Karpas-422 (cell line): ENCODE measurements around the gene ZG16B. TPM values are rescaled to one million over a fixed set of nuclear protein-coding genes. Genes with fewer than 3 reads are reported as not detected.

ENCODE experiments used
- DNase-seq: peaks from one replicate; pipeline ENCODE4 v3.0.0-alpha.2; 2015
- H2AFZ ChIP-seq: fragments of 200-600 bp; sonication (generic); 2 replicates; pipeline ENCODE4 v1.6.1; 2014; ENCODE audit warnings: antibody characterized with exemption, low read length, mixed read lengths
- H3K27ac ChIP-seq: fragments of 200-600 bp; sonication (generic); 2 replicates; pipeline ENCODE4 v1.5.1; 2014; ENCODE audit warnings: mild to moderate bottlenecking, low read length, moderate library complexity
- H3K27me3 ChIP-seq: fragments of 200-600 bp; sonication (generic); 2 replicates; pipeline ENCODE4 v1.6.1; 2014; ENCODE audit warnings: low read length, mixed read lengths
- H3K36me3 ChIP-seq: fragments of 200-600 bp; sonication (generic); 2 replicates; pipeline ENCODE4 v1.6.1; 2014; ENCODE audit warnings: low read length, mixed read lengths; ENCODE audit not compliant: insufficient read depth
- H3K4me1 ChIP-seq: fragments of 200-600 bp; sonication (generic); 2 replicates; pipeline ENCODE4 v1.6.1; 2014; ENCODE audit warnings: mild to moderate bottlenecking, low read length, mixed read lengths
- H3K4me2 ChIP-seq: fragments of 200-600 bp; sonication (generic); 2 replicates; pipeline ENCODE4 v1.6.1; 2014; ENCODE audit warnings: low read length, low read depth, mild to moderate bottlenecking; ENCODE audit not compliant: poor library complexity, severe bottlenecking
- H3K4me3 ChIP-seq: fragments of 200-600 bp; sonication (generic); 2 replicates; pipeline ENCODE4 v1.5.1; 2014; ENCODE audit warnings: mild to moderate bottlenecking, antibody characterized with exemption, low read length, mixed read lengths
- H3K79me2 ChIP-seq: fragments of 200-600 bp; sonication (generic); 2 replicates; pipeline ENCODE4 v1.6.1; 2014; ENCODE audit warnings: mild to moderate bottlenecking, low read length, mixed read lengths
- H3K9ac ChIP-seq: fragments of 200-600 bp; sonication (generic); 2 replicates; pipeline ENCODE4 v1.6.0; 2014; ENCODE audit warnings: low read length
- H3K9me2 ChIP-seq: fragments of 200-600 bp; sonication (generic), shearing (Covaris generic); replicated peaks from 2 replicates; pipeline ENCODE4 v1.6.0; 2014; ENCODE audit warnings: mild to moderate bottlenecking, low read length, moderate library complexity; ENCODE audit not compliant: insufficient read depth
- H3K9me3 ChIP-seq: fragments of 300-700, 200-600 bp; sonication (generic); 2 replicates; pipeline ENCODE4 v1.6.1; 2014; ENCODE audit warnings: low read length, mixed read lengths
- H4K20me1 ChIP-seq: fragments of 200-600 bp; sonication (generic); 2 replicates; pipeline ENCODE4 v1.6.1; 2014; ENCODE audit warnings: mild to moderate bottlenecking, antibody characterized with exemption, low read length, low read depth; ENCODE audit not compliant: insufficient read depth
- total RNA-seq: library from RNA; depleted of rRNA; stranded (reverse); fragments of >200 nt; shearing (Covaris generic); gene quantifications from 2 replicates; pipeline ENCODE4 v1.2.3, GENCODE V29; 2014; ENCODE audit warnings: low replicate concordance; rRNA removed

The ZG16B gene
- total RNA-seq = not detected in 2 replicates

GRCh38 chr16:2829501-2830354 lies at the start of gene ZG16B:
Gene ZG16B (plus strand): TSS chr16:2830303. CDS start chr16:2830442, 139 bp downstream.
- no peaks in the 10 kb centered on the region for H3K27me3 ChIP-seq
- no peaks in the 10 kb centered on the region for H3K79me2 ChIP-seq
- H2AFZ ChIP-seq = no peak within 1 kb of the TSS

GRCh38 chr16:2782583-2783351 lies 47.3 kb upstream of the ZG16B start:
- no peak overlapping the region for H3K9ac ChIP-seq
- no peaks in the 10 kb centered on the region for H3K9me2 ChIP-seq
- no peaks in the 10 kb centered on the region for H3K36me3 ChIP-seq
- no peaks in the 10 kb centered on the region for H3K27me3 ChIP-seq
- no peak overlapping the region for H3K4me2 ChIP-seq
- no peaks in the 10 kb centered on the region for H3K9me3 ChIP-seq
- no peak overlapping the region for H3K4me3 ChIP-seq
- no peak overlapping the region for H2AFZ ChIP-seq
- H3K27ac ChIP-seq = no peak overlapping the region
- H4K20me1 ChIP-seq = no peaks in the 10 kb centered on the region
- peaks cover 3% of the 10 kb centered on the region; the same call in 1 of the 2 replicates for H3K79me2 ChIP-seq
- DNase-seq = no peak
- peaks cover 8% of the 10 kb centered on the region for H3K4me1 ChIP-seq

More at GRCh38 chr16:2829501-2830354, at the start of gene ZG16B:
- H3K36me3 ChIP-seq = no peaks in the 10 kb centered on the region
- H3K9me2 ChIP-seq = no peaks in the 10 kb centered on the region
- no peak within 1 kb of the TSS for H3K4me3 ChIP-seq
- no peak for DNase-seq
- H3K9me3 ChIP-seq = no peaks in the 10 kb centered on the region
- no peak within 1 kb of the TSS for H3K4me2 ChIP-seq
- no peaks in the 10 kb centered on the region for H4K20me1 ChIP-seq
- H3K27ac ChIP-seq = no peak within 1 kb of the TSS
- H3K9ac ChIP-seq = no peak within 1 kb of the TSS
- H3K4me1 ChIP-seq = no peaks in the 10 kb centered on the region

GRCh38 chr16:2783581-2784357 lies 46.3 kb upstream of the ZG16B start:
- DNase-seq = no peak
- no peaks in the 10 kb centered on the region for H3K4me1 ChIP-seq
- H3K27ac ChIP-seq = no peak overlapping the region
- H3K27me3 ChIP-seq = no peaks in the 10 kb centered on the region
- no peaks in the 10 kb centered on the region for H3K36me3 ChIP-seq
- H3K4me2 ChIP-seq = no peak overlapping the region
- H2AFZ ChIP-seq = no peak overlapping the region
- no peaks in the 10 kb centered on the region for H3K9me2 ChIP-seq
- H3K79me2 ChIP-seq = no peaks in the 10 kb centered on the region
- H3K9ac ChIP-seq = no peak overlapping the region
- H4K20me1 ChIP-seq = no peaks in the 10 kb centered on the region
- H3K9me3 ChIP-seq = no peaks in the 10 kb centered on the region
- no peak overlapping the region for H3K4me3 ChIP-seq

DNA sequence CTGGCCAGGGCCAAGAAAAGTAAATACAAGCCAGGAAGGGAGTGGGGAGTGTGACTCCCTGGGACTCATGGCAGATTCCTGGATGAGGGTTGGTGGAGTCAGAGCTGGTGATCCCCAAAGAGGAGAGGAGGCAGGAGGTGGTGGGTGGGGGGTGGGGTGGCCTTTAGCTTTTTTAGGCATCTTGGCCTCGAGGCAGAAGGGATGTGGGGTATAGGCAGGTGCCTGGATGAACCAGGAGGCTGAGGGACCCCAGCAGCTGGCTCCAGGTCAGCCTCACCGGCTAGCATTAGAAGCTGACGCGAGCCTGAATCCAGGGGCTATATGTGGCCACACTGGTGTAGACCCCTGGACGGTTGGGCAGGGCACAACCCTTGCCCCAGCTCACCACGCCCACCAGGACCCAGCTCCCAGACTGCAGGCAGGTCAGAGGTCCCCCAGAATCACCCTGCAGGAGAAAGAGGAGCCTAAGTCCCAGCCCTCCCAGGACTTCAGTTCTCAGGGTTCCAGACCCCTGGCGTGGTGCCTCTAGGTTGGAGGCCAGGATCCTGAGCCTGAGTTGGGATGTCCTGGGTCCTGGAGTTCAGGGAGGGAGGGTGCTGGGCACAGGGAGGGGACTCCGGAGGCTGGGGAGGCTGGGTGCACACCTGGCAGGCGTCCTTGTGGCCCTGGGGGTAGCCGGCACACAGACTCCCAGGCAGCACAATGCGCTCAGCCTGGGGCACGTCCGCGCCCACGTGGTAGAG lies 45.6 kb upstream of the ZG16B start:
- Histone ChIP-seq H3K36me3 (no peaks in the 10 kb centered on the region), H3K9ac (no peak overlapping the region), H3K27ac (no peak overlapping the region), H3K4me2 (no peak overlapping the region), H3K4me3 (no peak overlapping the region), H3K4me1 (no peaks in the 10 kb centered on the region), H3K79me2 (no peaks in the 10 kb centered on the region), H3K9me2 (no peaks in the 10 kb centered on the region), H4K20me1 (no peaks in the 10 kb centered on the region), H2AFZ (no peak overlapping the region), H3K27me3 (no peaks in the 10 kb centered on the region), H3K9me3 (no peaks in the 10 kb centered on the region)
- DNase-seq = no peak

- H3K36me3 ChIP-seq = no peaks in the 10 kb centered on the region
- no peaks in the 10 kb centered on the region for H4K20me1 ChIP-seq
- H3K27me3 ChIP-seq = no peaks in the 10 kb centered on the region
- H2AFZ ChIP-seq = no peak overlapping the region
- DNase-seq = no peak
- H3K4me2 ChIP-seq = no peak overlapping the region
- H3K4me3 ChIP-seq = no peak overlapping the region
- no peaks in the 10 kb centered on the region for H3K79me2 ChIP-seq
- no peaks in the 10 kb centered on the region for H3K4me1 ChIP-seq
- H3K9me3 ChIP-seq = no peaks in the 10 kb centered on the region
- H3K9me2 ChIP-seq = no peaks in the 10 kb centered on the region
- H3K9ac ChIP-seq = no peak overlapping the region
- no peak overlapping the region for H3K27ac ChIP-seq
Measured at GRCh38 chr16:2785101-2785991, 44.8 kb upstream of the ZG16B start.

DNA sequence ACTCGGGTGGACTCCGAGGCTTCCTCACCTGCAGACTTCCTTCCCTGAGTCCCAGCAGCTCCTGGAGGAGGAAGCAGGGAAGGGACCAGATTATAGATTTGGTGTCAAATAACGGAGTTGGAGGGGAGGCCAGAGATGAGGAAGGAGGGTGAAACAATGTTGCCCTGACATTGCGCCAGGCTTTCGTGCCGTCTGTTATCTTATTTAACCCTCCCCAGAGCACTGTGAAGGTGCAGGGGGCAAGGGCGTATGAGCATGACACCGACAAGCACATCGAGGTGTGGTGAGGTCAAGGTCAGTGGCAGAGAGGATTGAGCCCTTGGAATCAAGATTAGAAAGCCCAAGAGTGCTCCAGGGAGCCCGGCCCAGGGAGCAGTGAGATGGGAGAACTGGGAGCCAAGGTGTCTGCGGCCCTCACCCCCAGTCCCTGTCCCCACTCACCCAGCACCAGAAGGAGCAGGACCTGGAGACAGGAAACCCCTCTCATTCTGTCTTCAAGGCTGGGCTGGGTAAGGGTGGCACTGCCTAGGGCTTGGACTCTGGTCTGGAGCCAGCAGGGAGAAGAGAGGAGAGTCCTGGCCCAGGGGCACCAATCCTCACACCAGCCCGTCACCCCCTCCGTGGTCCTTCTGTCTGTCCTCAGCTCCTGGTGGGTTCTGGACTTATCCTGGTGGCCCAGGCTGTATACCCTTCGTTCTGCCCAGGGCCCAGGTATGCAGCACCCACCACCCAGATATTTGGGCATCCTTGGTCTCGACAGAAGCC lies 43.9 kb upstream of the ZG16B start:
- Histone ChIP-seq H3K36me3 (no peaks in the 10 kb centered on the region), H3K9ac (no peak overlapping the region), H3K9me3 (no peaks in the 10 kb centered on the region), H4K20me1 (no peaks in the 10 kb centered on the region), H3K27me3 (no peaks in the 10 kb centered on the region), H3K4me1 (no peaks in the 10 kb centered on the region), H3K9me2 (no peaks in the 10 kb centered on the region), H3K4me3 (no peak overlapping the region), H3K27ac (no peak overlapping the region), H2AFZ (no peak overlapping the region), H3K79me2 (no peaks in the 10 kb centered on the region), H3K4me2 (no peak overlapping the region)
- no peak for DNase-seq

- Histone ChIP-seq H3K4me2 (no peak overlapping the region), H3K9me2 (no peaks in the 10 kb centered on the region), H3K79me2 (no peaks in the 10 kb centered on the region), H3K27me3 (no peaks in the 10 kb centered on the region), H3K9me3 (no peaks in the 10 kb centered on the region), H3K4me3 (no peak overlapping the region), H2AFZ (no peak overlapping the region), H3K4me1 (no peaks in the 10 kb centered on the region), H3K27ac (no peak overlapping the region), H4K20me1 (no peaks in the 10 kb centered on the region), H3K36me3 (no peaks in the 10 kb centered on the region), H3K9ac (no peak overlapping the region)
- no peak for DNase-seq
Measured at GRCh38 chr16:2786826-2787151, 43.3 kb upstream of the ZG16B start.
